Aorta (tissue), 5 donors: ENCODE measurements around the gene RBPJ. TPM values are rescaled to one million over a fixed set of nuclear protein-coding genes. Genes with fewer than 3 reads are reported as not detected.
"Not testable (repeated sequence)": the region's sequence is repeated elsewhere in the genome, so short reads cannot be mapped to it uniquely, and the experiment has no call there.

ENCODE experiments used
- ATAC-seq: fragments of 200-7000 bp; cut with Tn5 transposase; one replicate; pipeline ENCODE4 v1.9.1; 2022; ENCODE audit warnings: moderate library complexity; ENCODE audit not compliant: low FRiP score
- DNase-seq, 2 donors: peaks; one replicate each; pipeline ENCODE4 v3.0.0-alpha.2; 2020
- H3K27ac ChIP-seq, 2 donors: one replicate each; pipeline ENCODE4 v1.5.1; 2013; ENCODE audit warnings: low read length in 2 of 2, mild to moderate bottlenecking in 2 of 2, moderate library complexity in 2 of 2, control low read depth in 1 of 2, inconsistent platforms in 1 of 2, low read depth in 1 of 2
- H3K27me3 ChIP-seq, 2 donors: one replicate each; pipeline ENCODE4 v1.6.1; 2013; ENCODE audit warnings: control low read depth in 1 of 2, low read length in 1 of 2, mild to moderate bottlenecking in 1 of 2, moderate library complexity in 1 of 2; ENCODE audit not compliant: insufficient read depth in 2 of 2, control insufficient read depth in 1 of 2
- H3K36me3 ChIP-seq, 2 donors: one replicate each; pipeline ENCODE4 v1.6.1; 2013; ENCODE audit warnings: control low read depth in 1 of 2, low read length in 1 of 2, mild to moderate bottlenecking in 1 of 2; ENCODE audit not compliant: insufficient read depth in 2 of 2, control insufficient read depth in 1 of 2
- H3K4me1 ChIP-seq, 2 donors: one replicate each; pipeline ENCODE4 v1.6.1; 2013; ENCODE audit warnings: low read length in 2 of 2, control low read depth in 1 of 2, mild to moderate bottlenecking in 1 of 2, moderate library complexity in 1 of 2; ENCODE audit not compliant: insufficient read depth in 2 of 2, control insufficient read depth in 1 of 2
- H3K4me3 ChIP-seq, 2 donors: one replicate each; pipeline ENCODE4 v1.5.1; 2013; ENCODE audit warnings: low read length in 2 of 2, control low read depth in 1 of 2, mild to moderate bottlenecking in 1 of 2
- H3K9me3 ChIP-seq: one replicate; pipeline ENCODE4 v1.6.1; 2013; ENCODE audit warnings: mild to moderate bottlenecking, low read length; ENCODE audit not compliant: control insufficient read depth
- WGBS, 2 donors: extraction: QIAGEN DNeasy Blood & Tissue Kit; methylation state at CpG; one replicate each; pipeline ENCODE4 v1.1.7; 2013; 5-methylcytosine and 5-hydroxymethylcytosine counted together
- intact Hi-C, 2 donors: fragments of 100-400 bp; cut with DNase I; formaldehyde crosslinking; loops; one replicate each; pipeline versions ENCODE4 v1.14.2 to v1.15.0; 2022
- polyA plus RNA-seq, 2 donors: library from polyadenylated mRNA; stranded (reverse); fragments of 200-250 nt; gene quantifications; one replicate each; pipeline ENCODE4 v1.2.3, GENCODE V29; 2013
- total RNA-seq, 2 donors: library from RNA; stranded (reverse); fragmentation: NEBNext Ultra II Directional; extraction: Animal tissue kit (Norgen Biotek cat#: 25700); gene quantifications; one replicate each; pipeline ENCODE4 v1.2.1, GENCODE V29; 2021
- donor health status: healthy with polysubstance abuse.
- donor health status: Bipolar disorder and iron deficiency.
- donor health status: DM: no; HTN: no; CAD: no.
- donor health status: DM: no; HTN: no; CAD: no.
- donor health status: DM: yes; HTN: yes; CAD: no.

RBPJ gene
- total and polyA plus RNA-seq, 4 donors = 24.9 to 162 (median 57.4) TPM

- intact Hi-C loops = no loop called here
- H3K9me3 ChIP-seq = no peaks in the 10 kb centered on the region
- no peaks in the 10 kb centered on the region for H3K4me1 ChIP-seq
- 63% methylated on average over 2 of the region's 2 CpGs for WGBS, 2 donors
- DNase-seq = no peak
- H3K36me3 ChIP-seq = no peaks in the 10 kb centered on the region
- no peak overlapping the region for H3K4me3 ChIP-seq
- no peaks in the 10 kb centered on the region for H3K27me3 ChIP-seq
- ATAC-seq = no peak
- H3K27ac ChIP-seq = no peak overlapping the region
Measured at GRCh38 chr4:26310264-26310663, 10.6 kb upstream of the RBPJ start.

- intact Hi-C loops = no loop called here
- DNase-seq (no peak), ATAC-seq (no peak)
- H3K36me3 ChIP-seq = no peaks in the 10 kb centered on the region
- H3K27ac ChIP-seq = no peak overlapping the region
- no peak overlapping the region for H3K4me3 ChIP-seq
- H3K27me3 ChIP-seq = no peaks in the 10 kb centered on the region
- no peaks in the 10 kb centered on the region for H3K9me3 ChIP-seq
- no peaks in the 10 kb centered on the region for H3K4me1 ChIP-seq
Measured at GRCh38 chr4:26311633-26312032, 9.2 kb upstream of the RBPJ start.

GRCh38 chr4:26315316-26315932 is 5.4 kb upstream of the RBPJ start:
- H3K36me3 ChIP-seq, H3K27ac ChIP-seq, ATAC-seq, intact Hi-C loops, H3K4me3 ChIP-seq, DNase-seq, H3K27me3 ChIP-seq, H3K4me1 ChIP-seq, H3K9me3 ChIP-seq: not testable (repeated sequence)
- 91 to 93% methylated on average over 8 of the region's 8 CpGs for WGBS, 2 donors

GRCh38 chr4:26317766-26318165 is 3.0 kb upstream of the RBPJ start:
- H3K4me1 ChIP-seq = no peaks in the 10 kb centered on the region
- no peak overlapping the region for H3K27ac ChIP-seq
- no peaks in the 10 kb centered on the region for H3K27me3 ChIP-seq
- no peak overlapping the region for H3K4me3 ChIP-seq
- no peak for ATAC-seq
- intact Hi-C loops = no loop called here
- H3K9me3 ChIP-seq = no peaks in the 10 kb centered on the region
- WGBS, 2 donors = 81 to 86% methylated on average over 2 of the region's 2 CpGs
- H3K36me3 ChIP-seq = no peaks in the 10 kb centered on the region
- DNase-seq = no peak

GRCh38 chr4:26319467-26319948 is 1.3 kb upstream of the RBPJ start:
- no peaks in the 10 kb centered on the region for H3K4me1 ChIP-seq
- H3K27me3 ChIP-seq = no peaks in the 10 kb centered on the region
- no peaks in the 10 kb centered on the region for H3K9me3 ChIP-seq
- H3K36me3 ChIP-seq = no peaks in the 10 kb centered on the region
- DNase-seq (peak; percentile 99), ATAC-seq (peak; percentile 96)
- H3K27ac ChIP-seq = peak overlapping the region; percentile 2 to 88
- WGBS, 2 donors = 1% methylated on average over 32 to 43 of the region's 43 CpGs
- H3K4me3 ChIP-seq = peak overlapping the region; percentile 67 to 84
- intact Hi-C loops = no loop called here

- peaks cover 0 to 2% of the 10 kb centered on the region in 2 donors for H3K4me1 ChIP-seq
- peak overlapping the region; percentile 2 to 88 for H3K27ac ChIP-seq
- DNase-seq (peak in 1 of 2 donors; percentile 68), ATAC-seq (peak; percentile 31)
- intact Hi-C loops = loop anchor here (5.0 to 10.0 kb wide), 5 partner anchors 115 to 545 kb away; partner anchors contain the start of genes STIM2 (in 2 of the 2) and SMIM20 (in 1 of the 2)
- peak overlapping the region; percentile 67 to 84 for H3K4me3 ChIP-seq
- 0 to 1% methylated on average over 25 to 33 of the region's 33 CpGs for WGBS, 2 donors
- H3K27me3 ChIP-seq = no peaks in the 10 kb centered on the region
- no peaks in the 10 kb centered on the region for H3K36me3 ChIP-seq
- no peaks in the 10 kb centered on the region for H3K9me3 ChIP-seq
Measured at GRCh38 chr4:26319949-26320537, 771 bp upstream of the RBPJ start.

- intact Hi-C loops = loop anchor here (5.0 to 10.0 kb wide), 5 partner anchors 117 to 543 kb away; partner anchors contain the start of genes STIM2 (in 2 of the 2) and SMIM20 (in 1 of the 2)
- WGBS, 2 donors = 1 to 2% methylated on average over 47 to 52 of the region's 52 CpGs
- Histone ChIP-seq H3K4me3 (peak overlapping the region; percentile 67 to 84), H3K4me1 (peaks cover 0 to 2% of the 10 kb centered on the region in 2 donors), H3K27ac (peak overlapping the region in 1 of 2 donors; percentile 51), H3K9me3 (no peaks in the 10 kb centered on the region), H3K36me3 (no peaks in the 10 kb centered on the region), H3K27me3 (no peaks in the 10 kb centered on the region)
- no peak for ATAC-seq
- DNase-seq = peak in 1 of 2 donors; percentile 57
Measured at GRCh38 chr4:26321373-26322221, 783 bp downstream of the RBPJ start.

GRCh38 chr4:26322346-26322745 is 1.5 kb downstream of the RBPJ start:
- H3K4me1 ChIP-seq = peaks cover 0 to 2% of the 10 kb centered on the region in 2 donors
- H3K36me3 ChIP-seq = no peaks in the 10 kb centered on the region
- DNase-seq (no peak), ATAC-seq (no peak)
- peak overlapping the region in 1 of 2 donors; percentile 84 for H3K4me3 ChIP-seq
- no peak overlapping the region for H3K27ac ChIP-seq
- no peaks in the 10 kb centered on the region for H3K9me3 ChIP-seq
- H3K27me3 ChIP-seq = no peaks in the 10 kb centered on the region
- intact Hi-C loops = loop anchor here (5.0 to 10.0 kb wide), 5 partner anchors 118 to 542 kb away; partner anchors contain the start of genes STIM2 (in 2 of the 2) and SMIM20 (in 1 of the 2)
- 73 to 75% methylated on average over 7 of the region's 7 CpGs for WGBS, 2 donors
